IMR-90 (cell line): Measurements from ENCODE around the gene FAM237A. TPM values are rescaled to one million over a fixed set of nuclear protein-coding genes. Genes with fewer than 3 reads are reported as not detected.

Experiments
- ATAC-seq: fragments of 200-7000 bp; cut with Tn5 transposase; 2 replicates; pipeline ENCODE4 v1.9.1; 2020; ENCODE audit warnings: low read depth, mild to moderate bottlenecking, moderate library complexity
- BruUV-seq: library from RNA; stranded (reverse); fragments of 400-500 nt; replicated peaks from 2 replicates; lab custom pipeline; 2021; lab: Mats Ljungman, UMichigan
- CTCF ChIA-PET: fragments of 300-600 bp; formaldehyde crosslinking; extraction: SDS; loops from one replicate; lab custom pipeline; 2021; ENCODE audit warnings: antibody characterized with exemption; lab: Yijun Ruan, JAX
- POLR2A ChIA-PET: fragments of 300-600 bp; sonication (Branson Sonifier 250); formaldehyde crosslinking; loops from one replicate; lab custom pipeline; 2022; ENCODE audit warnings: antibody characterized with exemption; ENCODE audit not compliant: unreplicated experiment; lab: Charles Lee
- DNase-seq: peaks from one replicate; pipeline ENCODE4 v3.0.0; 2013
- H2AFZ ChIP-seq: replicated peaks from 2 replicates; pipeline ENCODE3; 2013; ENCODE audit warnings: low read length, mild to moderate bottlenecking; ENCODE audit not compliant: poor library complexity
- H2AK5ac ChIP-seq: 2 replicates; pipeline ENCODE4 v1.6.1; 2013; ENCODE audit warnings: low read depth, low read length, inconsistent platforms
- H2AK9ac ChIP-seq: replicated peaks from 2 replicates; pipeline ENCODE3; 2013; ENCODE audit warnings: mild to moderate bottlenecking, low read depth, low read length, moderate library complexity; ENCODE audit not compliant: poor library complexity
- H2BK120ac ChIP-seq: 2 replicates; pipeline ENCODE4 v1.6.1; 2013; ENCODE audit warnings: low read depth, low read length, inconsistent platforms
- H2BK15ac ChIP-seq: 3 replicates; pipeline ENCODE4 v1.6.1; 2013; ENCODE audit warnings: low read depth, low read length, inconsistent platforms
- H2BK20ac ChIP-seq: 2 replicates; pipeline ENCODE4 v1.6.1; 2013; ENCODE audit warnings: low read depth, mild to moderate bottlenecking, inconsistent platforms, low read length, moderate library complexity
- H2BK5ac ChIP-seq: 2 replicates; pipeline ENCODE4 v1.6.1; 2013; ENCODE audit warnings: mild to moderate bottlenecking, low read depth, low read length, inconsistent platforms; ENCODE audit not compliant: poor library complexity, severe bottlenecking
- H3K14ac ChIP-seq: replicated peaks from 2 replicates; pipeline ENCODE4 v1.6.1; 2013; ENCODE audit warnings: low read depth, low read length, inconsistent platforms
- H3K18ac ChIP-seq: 2 replicates; pipeline ENCODE4 v1.6.1; 2013; ENCODE audit warnings: low read depth, low read length, control low read depth
- H3K23ac ChIP-seq: 2 replicates; pipeline ENCODE4 v1.6.1; 2013; ENCODE audit warnings: low read depth, low read length, inconsistent platforms
- H3K27ac ChIP-seq: 2 replicates; pipeline ENCODE4 v1.5.1; 2013; ENCODE audit warnings: mild to moderate bottlenecking, control low read depth, low read length; ENCODE audit not compliant: insufficient read depth
- H3K27me3 ChIP-seq: 2 replicates; pipeline ENCODE4 v1.6.1; 2013; ENCODE audit warnings: low read length; ENCODE audit not compliant: control insufficient read depth, insufficient read depth
- H3K36me3 ChIP-seq: 2 replicates; pipeline ENCODE4 v1.6.1; 2013; ENCODE audit warnings: low read length, mixed read lengths; ENCODE audit not compliant: control insufficient read depth, insufficient read depth
- H3K4ac ChIP-seq: 2 replicates; pipeline ENCODE4 v1.6.1; 2013; ENCODE audit warnings: low read depth, low read length, inconsistent platforms
- H3K4me1 ChIP-seq: 2 replicates; pipeline ENCODE4 v1.6.1; 2013; ENCODE audit warnings: low read length, mixed read lengths; ENCODE audit not compliant: control insufficient read depth, insufficient read depth
- H3K4me2 ChIP-seq: 2 replicates; pipeline ENCODE4 v1.6.1; 2013; ENCODE audit warnings: low read depth, mild to moderate bottlenecking, control low read depth, low read length, moderate library complexity
- H3K4me3 ChIP-seq: 2 replicates; pipeline ENCODE4 v1.5.1; 2013; ENCODE audit warnings: low read depth, mild to moderate bottlenecking, control low read depth, low read length, moderate library complexity; ENCODE audit not compliant: insufficient read depth
- H3K56ac ChIP-seq: 2 replicates; pipeline ENCODE4 v1.6.1; 2013; ENCODE audit warnings: low read length, inconsistent platforms; ENCODE audit not compliant: insufficient read depth; ENCODE audit errors: extremely low read depth
- H3K79me1 ChIP-seq, 2 experiments: 2 replicates each; pipeline ENCODE4 v1.6.1; 2013; ENCODE audit warnings: low read length in 2 of 2, inconsistent platforms in 1 of 2, low read depth in 1 of 2
- H3K9ac ChIP-seq: 2 replicates; pipeline ENCODE4 v1.6.1; 2013; ENCODE audit warnings: low read depth, low read length, control low read depth
- H3K9me1 ChIP-seq: 2 replicates; pipeline ENCODE4 v1.6.1; 2013; ENCODE audit warnings: low read length, inconsistent platforms; ENCODE audit not compliant: insufficient read depth
- H3K9me3 ChIP-seq: 2 replicates; pipeline ENCODE4 v1.6.1; 2013; ENCODE audit warnings: low read length; ENCODE audit not compliant: control insufficient read depth, insufficient read depth
- H4K20me1 ChIP-seq: 2 replicates; pipeline ENCODE4 v1.6.1; 2013; ENCODE audit warnings: low read length, inconsistent platforms; ENCODE audit not compliant: insufficient read depth
- H4K5ac ChIP-seq: 2 replicates; pipeline ENCODE4 v1.6.1; 2013; ENCODE audit warnings: mild to moderate bottlenecking, low read depth, low read length, control low read depth
- H4K8ac ChIP-seq, 2 experiments: 2 replicates each; pipeline ENCODE4 v1.6.1; 2013; ENCODE audit warnings: low read depth in 2 of 2, low read length in 2 of 2, control low read depth in 1 of 2, inconsistent platforms in 1 of 2
- H4K91ac ChIP-seq: 2 replicates; pipeline ENCODE4 v1.6.1; 2013; ENCODE audit warnings: low read depth, low read length, inconsistent platforms; ENCODE audit not compliant: insufficient read depth
- BHLHE40 ChIP-seq: fragments of 150-350 bp; IDR thresholded peaks from 2 replicates; pipeline ENCODE4 v1.6.1; 2016; ENCODE audit warnings: mild to moderate bottlenecking, low read depth, low read length
- CEBPB ChIP-seq: IDR thresholded peaks from 2 replicates; pipeline ENCODE4 v1.6.1; 2012; ENCODE audit warnings: low read depth, low read length, improper control_type of control experiment
- CHD1 ChIP-seq: IDR thresholded peaks from 2 replicates; pipeline ENCODE4 v1.6.1; 2012; ENCODE audit warnings: low read depth, low read length, improper control_type of control experiment
- FOS ChIP-seq: fragments of 150-350 bp; IDR thresholded peaks from 2 replicates; pipeline ENCODE4 v1.6.1; 2016; ENCODE audit warnings: low read depth, low read length
- MAFK ChIP-seq: IDR thresholded peaks from 2 replicates; pipeline ENCODE4 v1.6.1; 2012; ENCODE audit warnings: low read depth, low read length, improper control_type of control experiment
- MAZ ChIP-seq: IDR thresholded peaks from 2 replicates; pipeline ENCODE4 v1.6.1; 2012; ENCODE audit warnings: low read depth, mild to moderate bottlenecking, low read length, improper control_type of control experiment, moderate library complexity, borderline replicate concordance
- MXI1 ChIP-seq: IDR thresholded peaks from 2 replicates; pipeline ENCODE4 v1.6.1; 2012; ENCODE audit warnings: low read depth, mild to moderate bottlenecking, low read length, moderate library complexity, borderline replicate concordance
- NFE2L2 ChIP-seq: fragments of 150-350 bp; IDR thresholded peaks from 2 replicates; pipeline ENCODE4 v1.6.1; 2016; ENCODE audit warnings: low read depth, mild to moderate bottlenecking, low read length
- POLR2A ChIP-seq: IDR thresholded peaks from 2 replicates; pipeline ENCODE4 v1.6.1; 2012; ENCODE audit warnings: mild to moderate bottlenecking, low read depth, low read length
- RAD21 ChIP-seq: IDR thresholded peaks from 2 replicates; pipeline ENCODE4 v1.6.1; 2012; ENCODE audit warnings: low read length, improper control_type of control experiment
- RCOR1 ChIP-seq: IDR thresholded peaks from 2 replicates; pipeline ENCODE4 v1.6.1; 2012; ENCODE audit warnings: mild to moderate bottlenecking, low read length, improper control_type of control experiment; ENCODE audit not compliant: insufficient replicate concordance
- RFX5 ChIP-seq: IDR thresholded peaks from 2 replicates; pipeline ENCODE4 v1.8.0; 2012; ENCODE audit warnings: low read depth, mild to moderate bottlenecking, low read length, moderate library complexity
- SMC3 ChIP-seq: fragments of 150-350 bp; IDR thresholded peaks from 2 replicates; pipeline ENCODE4 v1.6.1; 2016; ENCODE audit warnings: low read depth, mild to moderate bottlenecking, antibody characterized with exemption, low read length, moderate library complexity
- WGBS, 2 experiments: methylation state at CpG; one replicate each; pipeline versions ENCODE4 v1.1.5 to v1.1.7; 2013; ENCODE audit warnings: missing lambda C conversion rate in 2 of 2; ENCODE audit not compliant: insufficient read length in 1 of 2; ENCODE audit errors: extremely low coverage in 2 of 2; 5-methylcytosine and 5-hydroxymethylcytosine counted together
- dilution Hi-C: fragments of 300-500 bp; cut with HindIII; formaldehyde crosslinking; loops from one replicate; pipeline ENCODE4 v1.14.3; 2018; ENCODE audit warnings: low sequenced_read_pairs; ENCODE audit not compliant: unreplicated experiment
- in situ Hi-C: fragments of 300-500 bp; cut with MboI; formaldehyde crosslinking; loops from 3 replicates; pipeline ENCODE4 v1.14.3; 2019; ENCODE audit warnings: low sequenced_read_pairs, inconsistent platforms, mixed read lengths
- intact Hi-C: fragments of 100-400 bp; cut with micrococcal nuclease; formaldehyde crosslinking; loops from 2 replicates; pipeline ENCODE4 v1.10.0; 2022
- polyA plus RNA-seq, 3 experiments: library from polyadenylated mRNA; depleted of rRNA; stranded (reverse); fragments of >200 nt; gene quantifications; 2 replicates each; pipeline ENCODE4 v1.2.3, GENCODE V29; 2012; ENCODE audit warnings: low replicate concordance in 1 of 3
- total RNA-seq: library from RNA; depleted of rRNA; stranded (reverse); fragments of >200 nt; gene quantifications from 2 replicates; pipeline ENCODE4 v1.2.3, GENCODE V29; 2012
- TF ChIP-seq, protein P1 (sequence below): fragments of 150-350 bp; IDR thresholded peaks from 2 replicates; pipeline ENCODE4 v1.6.1; 2017; ENCODE audit warnings: mild to moderate bottlenecking, antibody characterized with exemption, low read length, low read depth
- TF ChIP-seq, protein P2 (sequence below): fragments of 150-350 bp; IDR thresholded peaks from 2 replicates; pipeline ENCODE4 v1.6.1; 2016; ENCODE audit warnings: low read depth, mild to moderate bottlenecking, low read length, moderate library complexity, borderline replicate concordance
- TF ChIP-seq, protein P3 (sequence below): conservative IDR thresholded peaks from 2 replicates; pipeline ENCODE4 v1.5.1; 2012; ENCODE audit warnings: mild to moderate bottlenecking, low read depth, low read length, improper control_type of control experiment

Gene FAM237A
- total and polyA plus RNA-seq, 2 of the 4 experiments (the other 2 are of a cell fraction), result not detected

DNA sequence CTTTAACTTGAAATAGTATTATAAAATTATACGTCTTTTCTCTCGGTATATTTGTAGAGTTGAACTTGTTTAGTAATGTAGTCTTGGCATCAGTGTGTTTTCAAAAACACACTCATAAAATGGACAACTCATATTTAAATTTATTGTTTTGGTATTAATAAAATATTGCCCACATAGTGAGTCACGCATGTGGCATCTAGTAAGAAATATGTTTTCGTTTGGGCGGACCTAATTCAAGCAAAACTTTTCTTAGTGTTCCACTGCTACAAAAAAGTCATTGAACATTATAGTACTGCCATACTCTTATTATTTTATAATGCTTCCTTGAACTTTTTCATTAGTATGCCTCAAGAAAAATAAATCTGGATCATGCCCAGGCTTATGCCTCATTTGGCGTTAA is 31.1 kb upstream of the FAM237A start:
- no peak overlapping the region for H2BK120ac ChIP-seq
- H3K4me3 ChIP-seq, result no peak overlapping the region
- no peak overlapping the region for H3K4me2 ChIP-seq
- H3K14ac ChIP-seq, result no peak overlapping the region
- ATAC-seq (no peak), DNase-seq (no peak)
- H3K18ac ChIP-seq, result no peak overlapping the region
- H2BK15ac ChIP-seq, result no peak overlapping the region
- no peak overlapping the region for H3K56ac ChIP-seq
- TF ChIP-seq RAD21, result no peak
- TF ChIP-seq, protein P1, sequence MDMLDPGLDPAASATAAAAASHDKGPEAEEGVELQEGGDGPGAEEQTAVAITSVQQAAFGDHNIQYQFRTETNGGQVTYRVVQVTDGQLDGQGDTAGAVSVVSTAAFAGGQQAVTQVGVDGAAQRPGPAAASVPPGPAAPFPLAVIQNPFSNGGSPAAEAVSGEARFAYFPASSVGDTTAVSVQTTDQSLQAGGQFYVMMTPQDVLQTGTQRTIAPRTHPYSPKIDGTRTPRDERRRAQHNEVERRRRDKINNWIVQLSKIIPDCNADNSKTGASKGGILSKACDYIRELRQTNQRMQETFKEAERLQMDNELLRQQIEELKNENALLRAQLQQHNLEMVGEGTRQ, result no peak
- TF ChIP-seq CHD1, result no peak
- TF ChIP-seq RFX5, result no peak
- no peak for TF ChIP-seq RCOR1
- TF ChIP-seq POLR2A, result no peak
- TF ChIP-seq MAFK, result no peak
- TF ChIP-seq CEBPB, result no peak
- no peak for TF ChIP-seq MXI1
- TF ChIP-seq, protein P2, sequence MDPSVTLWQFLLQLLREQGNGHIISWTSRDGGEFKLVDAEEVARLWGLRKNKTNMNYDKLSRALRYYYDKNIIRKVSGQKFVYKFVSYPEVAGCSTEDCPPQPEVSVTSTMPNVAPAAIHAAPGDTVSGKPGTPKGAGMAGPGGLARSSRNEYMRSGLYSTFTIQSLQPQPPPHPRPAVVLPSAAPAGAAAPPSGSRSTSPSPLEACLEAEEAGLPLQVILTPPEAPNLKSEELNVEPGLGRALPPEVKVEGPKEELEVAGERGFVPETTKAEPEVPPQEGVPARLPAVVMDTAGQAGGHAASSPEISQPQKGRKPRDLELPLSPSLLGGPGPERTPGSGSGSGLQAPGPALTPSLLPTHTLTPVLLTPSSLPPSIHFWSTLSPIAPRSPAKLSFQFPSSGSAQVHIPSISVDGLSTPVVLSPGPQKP, result no peak
- TF ChIP-seq, protein P3, sequence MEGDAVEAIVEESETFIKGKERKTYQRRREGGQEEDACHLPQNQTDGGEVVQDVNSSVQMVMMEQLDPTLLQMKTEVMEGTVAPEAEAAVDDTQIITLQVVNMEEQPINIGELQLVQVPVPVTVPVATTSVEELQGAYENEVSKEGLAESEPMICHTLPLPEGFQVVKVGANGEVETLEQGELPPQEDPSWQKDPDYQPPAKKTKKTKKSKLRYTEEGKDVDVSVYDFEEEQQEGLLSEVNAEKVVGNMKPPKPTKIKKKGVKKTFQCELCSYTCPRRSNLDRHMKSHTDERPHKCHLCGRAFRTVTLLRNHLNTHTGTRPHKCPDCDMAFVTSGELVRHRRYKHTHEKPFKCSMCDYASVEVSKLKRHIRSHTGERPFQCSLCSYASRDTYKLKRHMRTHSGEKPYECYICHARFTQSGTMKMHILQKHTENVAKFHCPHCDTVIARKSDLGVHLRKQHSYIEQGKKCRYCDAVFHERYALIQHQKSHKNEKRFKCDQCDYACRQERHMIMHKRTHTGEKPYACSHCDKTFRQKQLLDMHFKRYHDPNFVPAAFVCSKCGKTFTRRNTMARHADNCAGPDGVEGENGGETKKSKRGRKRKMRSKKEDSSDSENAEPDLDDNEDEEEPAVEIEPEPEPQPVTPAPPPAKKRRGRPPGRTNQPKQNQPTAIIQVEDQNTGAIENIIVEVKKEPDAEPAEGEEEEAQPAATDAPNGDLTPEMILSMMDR, result no peak
- TF ChIP-seq SMC3, result no peak
- TF ChIP-seq BHLHE40, result no peak
- no peak for TF ChIP-seq MAZ
- no peak for TF ChIP-seq NFE2L2
- no peak for TF ChIP-seq FOS
- no peak overlapping the region for H3K23ac ChIP-seq
- H2BK5ac ChIP-seq, result no peak overlapping the region
- H2AK9ac ChIP-seq, result no peak overlapping the region
- H4K20me1 ChIP-seq, result no peaks in the 10 kb centered on the region
- H3K36me3 ChIP-seq, result no peaks in the 10 kb centered on the region
- H3K27ac ChIP-seq, result no peak overlapping the region
- no peaks in the 10 kb centered on the region for H3K9me3 ChIP-seq
- no peak overlapping the region for H3K4ac ChIP-seq
- H2AK5ac ChIP-seq, result no peak overlapping the region
- H4K91ac ChIP-seq, result no peak overlapping the region
- BruUV-seq, result no TSS peak
- H2AFZ ChIP-seq, result no peak overlapping the region
- dilution Hi-C loops, result no loop called here
- no peak overlapping the region for H4K8ac ChIP-seq
- H4K5ac ChIP-seq, result no peak overlapping the region
- H3K4me1 ChIP-seq, result peaks cover 4% of the 10 kb centered on the region; the same call in 1 of the 2 replicates
- no peak overlapping the region for H3K9ac ChIP-seq
- WGBS, 2 experiments, result 89% methylated on average over 1 of the region's 6 CpGs; no CpG with 5 or more reads in 1 of the 2 experiments
- in situ Hi-C loops, result no loop called here
- ChIA-PET CTCF (interaction anchor here (0.6 kb wide), 1 partner anchor 8 kb away, joined by 3 read pairs; no protein-coding TSS in a partner anchor), POLR2A (no interaction called here)
- no peaks in the 10 kb centered on the region for H3K27me3 ChIP-seq
- no peak overlapping the region for H2BK20ac ChIP-seq
- H3K9me1 ChIP-seq, result no peaks in the 10 kb centered on the region; the same call in 1 of the 2 replicates
- no peaks in the 10 kb centered on the region for H3K79me1 ChIP-seq
- intact Hi-C loops, result no loop called here
